Hepatocyte (in vitro differentiated cells): ENCODE measurements around the gene RAI1. TPM values are rescaled to one million over a fixed set of nuclear protein-coding genes. Genes with fewer than 3 reads are reported as not detected.
A peak's percentile ranks its signal among the peaks of the same experiment; 100 is the strongest.

Experiments
- DNase-seq: peaks from one replicate; pipeline ENCODE4 v3.0.0-alpha.2; 2016; ENCODE audit warnings: low spot score
- H2AFZ ChIP-seq: fragments of 200-600 bp; sonication (generic); 2 replicates; pipeline ENCODE4 v1.6.0; 2016; ENCODE audit warnings: antibody characterized with exemption, mild to moderate bottlenecking
- H3K27ac ChIP-seq: fragments of 200-600 bp; sonication (generic); 2 replicates; pipeline ENCODE4 v1.5.1; 2016; ENCODE audit warnings: mild to moderate bottlenecking
- H3K27me3 ChIP-seq: fragments of 200-600 bp; sonication (generic); 2 replicates; pipeline ENCODE4 v1.6.1; 2016
- H3K36me3 ChIP-seq: fragments of 200-600 bp; sonication (generic); replicated peaks from 2 replicates; pipeline ENCODE4 v1.5.1; 2016; ENCODE audit warnings: low read depth; ENCODE audit not compliant: insufficient read depth
- H3K4me1 ChIP-seq: fragments of 200-600 bp; sonication (generic); 2 replicates; pipeline ENCODE4 v1.5.1; 2016; ENCODE audit warnings: mild to moderate bottlenecking, moderate library complexity; ENCODE audit not compliant: insufficient read depth
- H3K4me2 ChIP-seq: fragments of 200-600 bp; sonication (generic); 2 replicates; pipeline ENCODE4 v1.6.0; 2016
- H3K4me3 ChIP-seq: fragments of 200-600 bp; sonication (generic); 2 replicates; pipeline ENCODE4 v1.5.1; 2016; ENCODE audit warnings: mild to moderate bottlenecking
- H3K79me2 ChIP-seq: fragments of 200-600 bp; sonication (generic); 2 replicates; pipeline ENCODE4 v1.6.0; 2017; ENCODE audit warnings: mild to moderate bottlenecking
- H3K9me2 ChIP-seq: fragments of 200-600 bp; sonication (generic); replicated peaks from 2 replicates; pipeline ENCODE4 v1.6.0; 2017; ENCODE audit warnings: mild to moderate bottlenecking; ENCODE audit not compliant: insufficient read depth
- H3K9me3 ChIP-seq: fragments of 200-600 bp; sonication (generic); 2 replicates; pipeline ENCODE4 v1.5.1; 2016; ENCODE audit warnings: low read depth, mild to moderate bottlenecking
- H4K20me1 ChIP-seq: fragments of 200-600 bp; sonication (generic); 2 replicates; pipeline ENCODE4 v1.6.0; 2016; ENCODE audit warnings: mild to moderate bottlenecking; ENCODE audit not compliant: insufficient read depth, poor library complexity, severe bottlenecking
- CTCF ChIP-seq: fragments of 200-600 bp; sonication (generic); IDR thresholded peaks from 2 replicates; pipeline ENCODE4 v1.5.1; 2016; ENCODE audit warnings: antibody characterized with exemption, mild to moderate bottlenecking; ENCODE audit not compliant: poor library complexity
- EZH2 ChIP-seq: fragments of 200-600 bp; sonication (generic); IDR thresholded peaks from 2 replicates; pipeline ENCODE4 v1.6.1; 2016; ENCODE audit warnings: antibody characterized with exemption, mild to moderate bottlenecking, borderline replicate concordance
- EZH2phosphoT487 ChIP-seq: fragments of 200-600 bp; sonication (generic); IDR thresholded peaks from one replicate; pipeline ENCODE4 v1.6.1; 2018; ENCODE audit warnings: antibody characterized with exemption, mild to moderate bottlenecking, low read depth, moderate library complexity; ENCODE audit not compliant: unreplicated experiment, severe bottlenecking
- WGBS: methylation state at CpG from one replicate; pipeline ENCODE4 v1.1.6; 2016; ENCODE audit warnings: low lambda C conversion rate; ENCODE audit errors: missing lambda C conversion rate; 5-methylcytosine and 5-hydroxymethylcytosine counted together
- polyA plus RNA-seq: library from polyadenylated mRNA; unstranded; fragments of >200 nt; fragmentation: Nextera tagmentation; extraction: Ambion mirVana; gene quantifications from 2 replicates; pipeline ENCODE4 v1.2.1, GENCODE V29; 2016
- total RNA-seq: library from RNA; depleted of rRNA; stranded (reverse); fragments of >200 nt; gene quantifications from 2 replicates; pipeline ENCODE4 v1.2.3, GENCODE V29; 2014

The RAI1 gene
- total and polyA plus RNA-seq, 2 experiments from 2014 or later, result 20.2 to 23.8 TPM

- peaks cover 47% of the 10 kb centered on the region for H3K4me1 ChIP-seq
Observed at GRCh38 chr17:17776889-17777288, 95.6 kb downstream of the RAI1 start.

GRCh38 chr17:17778308-17779014 is 97.2 kb downstream of the RAI1 start:
- peaks cover 47% of the 10 kb centered on the region for H4K20me1 ChIP-seq
- no peaks in the 10 kb centered on the region for H3K9me2 ChIP-seq
- peak overlapping the region; percentile 55 for H3K4me2 ChIP-seq
- no peak for TF ChIP-seq EZH2phosphoT487
- no peak for TF ChIP-seq EZH2
- no peak for TF ChIP-seq CTCF
- no peak overlapping the region for H3K4me3 ChIP-seq
- peak overlapping the region; percentile 96 for H3K27ac ChIP-seq
- H3K27me3 ChIP-seq, result no peaks in the 10 kb centered on the region
- H2AFZ ChIP-seq, result no peak overlapping the region
- 54% methylated on average over 8 of the region's 8 CpGs for WGBS
- no peaks in the 10 kb centered on the region for H3K9me3 ChIP-seq
- no peaks in the 10 kb centered on the region for H3K36me3 ChIP-seq
- H3K79me2 ChIP-seq, result peaks cover 66% of the 10 kb centered on the region
- H3K4me1 ChIP-seq, result peaks cover 48% of the 10 kb centered on the region
- peak; percentile 88 for DNase-seq

More at GRCh38 chr17:17776889-17777288, 95.6 kb downstream of the RAI1 start:
- Histone ChIP-seq H3K9me2 (no peaks in the 10 kb centered on the region), H3K79me2 (peaks cover 76% of the 10 kb centered on the region), H3K36me3 (no peaks in the 10 kb centered on the region), H3K4me3 (no peak overlapping the region), H3K4me2 (no peak overlapping the region), H4K20me1 (peaks cover 39% of the 10 kb centered on the region), H2AFZ (no peak overlapping the region), H3K9me3 (no peaks in the 10 kb centered on the region), H3K27ac (no peak overlapping the region), H3K27me3 (no peaks in the 10 kb centered on the region)
- WGBS, result 88% methylated on average over 3 of the region's 3 CpGs
- TF ChIP-seq EZH2phosphoT487 (no peak), EZH2 (no peak), CTCF (no peak)
- no peak for DNase-seq

GRCh38 chr17:17779015-17779611 is 97.9 kb downstream of the RAI1 start:
- Histone ChIP-seq H3K4me1 (peaks cover 52% of the 10 kb centered on the region), H3K4me2 (peak overlapping the region; percentile 55), H4K20me1 (peaks cover 50% of the 10 kb centered on the region), H3K27ac (peak overlapping the region; percentile 96), H3K36me3 (no peaks in the 10 kb centered on the region), H3K4me3 (no peak overlapping the region), H3K27me3 (no peaks in the 10 kb centered on the region), H3K9me3 (no peaks in the 10 kb centered on the region), H3K9me2 (no peaks in the 10 kb centered on the region), H2AFZ (no peak overlapping the region), H3K79me2 (peaks cover 64% of the 10 kb centered on the region)
- DNase-seq, result no peak
- no peak for TF ChIP-seq CTCF
- no peak for TF ChIP-seq EZH2phosphoT487
- TF ChIP-seq EZH2, result no peak
- WGBS, result 51% methylated on average over 15 of the region's 16 CpGs
